ENCODE measurements around the gene PRR36.

PRR36 gene

GRCh38 chr19:7887408-7888144 is 13.4 kb upstream of the PRR36 start:
- H3K4me3 ChIP-seq (ENCODE audit: control insufficient read depth, low read depth, low read length): no peak overlapping the region
- no peak for DNase-seq (ENCODE audit: low read depth)
- TF ChIP-seq, protein P1, sequence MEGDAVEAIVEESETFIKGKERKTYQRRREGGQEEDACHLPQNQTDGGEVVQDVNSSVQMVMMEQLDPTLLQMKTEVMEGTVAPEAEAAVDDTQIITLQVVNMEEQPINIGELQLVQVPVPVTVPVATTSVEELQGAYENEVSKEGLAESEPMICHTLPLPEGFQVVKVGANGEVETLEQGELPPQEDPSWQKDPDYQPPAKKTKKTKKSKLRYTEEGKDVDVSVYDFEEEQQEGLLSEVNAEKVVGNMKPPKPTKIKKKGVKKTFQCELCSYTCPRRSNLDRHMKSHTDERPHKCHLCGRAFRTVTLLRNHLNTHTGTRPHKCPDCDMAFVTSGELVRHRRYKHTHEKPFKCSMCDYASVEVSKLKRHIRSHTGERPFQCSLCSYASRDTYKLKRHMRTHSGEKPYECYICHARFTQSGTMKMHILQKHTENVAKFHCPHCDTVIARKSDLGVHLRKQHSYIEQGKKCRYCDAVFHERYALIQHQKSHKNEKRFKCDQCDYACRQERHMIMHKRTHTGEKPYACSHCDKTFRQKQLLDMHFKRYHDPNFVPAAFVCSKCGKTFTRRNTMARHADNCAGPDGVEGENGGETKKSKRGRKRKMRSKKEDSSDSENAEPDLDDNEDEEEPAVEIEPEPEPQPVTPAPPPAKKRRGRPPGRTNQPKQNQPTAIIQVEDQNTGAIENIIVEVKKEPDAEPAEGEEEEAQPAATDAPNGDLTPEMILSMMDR (conservative IDR thresholded peaks at IDR 0.05; ENCODE audit: control insufficient read depth, insufficient read depth, low read depth, low read length): no peak

DNA sequence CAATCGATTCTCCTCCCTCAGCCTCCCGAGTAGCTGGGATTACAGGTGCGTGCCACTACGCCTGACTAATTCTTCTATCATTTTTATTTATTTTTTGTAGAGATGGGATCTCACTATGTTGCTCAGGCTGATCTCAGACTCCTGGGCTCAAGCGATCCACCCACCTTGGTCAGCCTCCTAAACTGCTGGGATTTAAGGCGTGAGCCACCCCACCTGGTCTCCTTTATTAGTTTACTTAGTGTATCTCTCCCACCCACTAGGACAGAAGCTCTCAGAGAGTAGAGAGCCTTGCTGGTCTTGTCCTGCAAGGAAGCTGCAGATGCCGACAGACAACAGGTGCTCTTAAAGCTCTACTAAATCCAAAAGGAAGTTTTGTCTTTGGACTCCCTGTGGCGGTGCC is 11.6 kb upstream of the PRR36 start:
- H3K4me3 ChIP-seq (ENCODE audit: control insufficient read depth, low read depth, low read length): no peak overlapping the region
- DNase-seq (ENCODE audit: low read depth): no peak
- TF ChIP-seq, protein P1 (conservative IDR thresholded peaks at IDR 0.05; ENCODE audit: control insufficient read depth, insufficient read depth, low read depth, low read length): no peak

GRCh38 chr19:7883796-7884570 is 9.8 kb upstream of the PRR36 start:
- H3K4me3 ChIP-seq (ENCODE audit: control insufficient read depth, low read depth, low read length): no peak overlapping the region
- TF ChIP-seq, protein P1 (conservative IDR thresholded peaks at IDR 0.05; ENCODE audit: control insufficient read depth, insufficient read depth, low read depth, low read length): no peak
- DNase-seq (ENCODE audit: low read depth): peak; percentile 47

DNA sequence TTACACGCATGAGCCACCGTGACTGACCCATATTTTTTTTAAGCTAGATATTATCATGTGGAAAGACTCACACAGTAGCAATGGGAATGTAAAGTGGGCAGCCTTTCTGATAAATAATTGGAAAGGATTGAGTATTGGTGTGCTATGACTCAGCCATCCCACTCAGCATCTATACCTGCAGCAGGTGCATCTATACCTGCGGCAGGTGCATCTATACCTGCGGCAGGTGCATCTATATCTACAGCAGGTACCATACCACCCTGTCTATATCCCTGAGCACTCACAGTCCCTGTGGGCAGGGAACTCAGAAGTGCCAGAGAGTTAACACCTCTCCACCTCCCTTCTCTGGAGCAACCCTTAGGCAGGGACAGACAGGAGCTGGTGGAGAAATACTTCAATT is 8.9 kb upstream of the PRR36 start:
- no peak overlapping the region for H3K4me3 ChIP-seq (ENCODE audit: control insufficient read depth, low read depth, low read length)
- no peak for DNase-seq (ENCODE audit: low read depth)
- TF ChIP-seq, protein P1 (conservative IDR thresholded peaks at IDR 0.05; ENCODE audit: control insufficient read depth, insufficient read depth, low read depth, low read length): no peak

DNA sequence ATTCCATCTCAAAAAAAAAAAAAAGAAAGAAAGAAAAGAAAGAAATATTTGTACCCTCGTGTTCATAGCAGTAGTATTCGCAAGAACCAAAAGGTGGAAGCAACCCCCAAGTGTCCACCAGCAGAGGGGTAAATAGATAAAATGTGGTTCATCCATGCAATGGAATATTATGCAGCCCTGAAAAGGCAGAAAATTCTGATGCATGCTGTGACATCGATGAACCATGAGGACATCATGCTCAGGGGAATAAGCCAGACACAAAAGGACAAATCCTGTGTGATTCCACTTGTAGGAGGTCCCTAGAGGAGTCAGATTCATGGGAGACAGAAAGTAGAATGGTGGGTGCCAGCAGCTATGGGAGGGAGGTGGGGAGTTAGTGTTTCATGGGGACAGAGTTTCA is 7.7 kb upstream of the PRR36 start:
- no peak overlapping the region for H3K4me3 ChIP-seq (ENCODE audit: control insufficient read depth, low read depth, low read length)
- DNase-seq (ENCODE audit: low read depth): no peak
- TF ChIP-seq, protein P1 (conservative IDR thresholded peaks at IDR 0.05; ENCODE audit: control insufficient read depth, insufficient read depth, low read depth, low read length): no peak

GRCh38 chr19:7879836-7880235 is 5.6 kb upstream of the PRR36 start:
- TF ChIP-seq, protein P1 (conservative IDR thresholded peaks at IDR 0.05; ENCODE audit: control insufficient read depth, insufficient read depth, low read depth, low read length): no peak
- no peak for DNase-seq (ENCODE audit: low read depth)
- H3K4me3 ChIP-seq (ENCODE audit: control insufficient read depth, low read depth, low read length): no peak overlapping the region
